Caco-2 (cell line): Measurements from ENCODE around the gene ZFAND6. TPM values are rescaled to one million over a fixed set of nuclear protein-coding genes. Genes with fewer than 3 reads are reported as not detected.

Source experiments
- BruUV-seq: library from RNA; stranded (reverse); fragments of 400-500 nt; replicated peaks from 2 replicates; lab custom pipeline; 2021; lab: Mats Ljungman, UMichigan
- CTCF ChIA-PET: fragments of 300-600 bp; sonication (Branson Sonifier 250); formaldehyde crosslinking; loops from one replicate; lab custom pipeline; 2022; ENCODE audit warnings: antibody characterized with exemption; lab: Charles Lee
- POLR2A ChIA-PET: fragments of 300-600 bp; sonication (Branson Sonifier 250); formaldehyde crosslinking; loops from one replicate; lab custom pipeline; 2022; ENCODE audit warnings: antibody characterized with exemption; lab: Charles Lee
- DNase-seq, 2 experiments: peaks; one replicate each; pipeline versions ENCODE4 v3.0.0 to v3.0.0-alpha.2; 2020 to 2022
- H3K27me3 ChIP-seq: replicated peaks from 2 replicates; pipeline ENCODE4 v1.6.0; 2011; ENCODE audit warnings: low read length; ENCODE audit not compliant: control insufficient read depth, insufficient read depth
- H3K36me3 ChIP-seq: 2 replicates; pipeline ENCODE4 v1.5.1; 2011; ENCODE audit warnings: low read length; ENCODE audit not compliant: control insufficient read depth, insufficient read depth
- H3K4me1 ChIP-seq: fragments of 250-450 bp; sonication (Bioruptor Pico); 2 replicates; pipeline ENCODE4 v1.5.1; 2020; ENCODE audit warnings: mild to moderate bottlenecking
- H3K4me3 ChIP-seq: 2 replicates; pipeline ENCODE4 v1.5.1; 2011; ENCODE audit warnings: low read depth, mild to moderate bottlenecking, control low read depth, low read length
- H3K9me3 ChIP-seq: fragments of 250-450 bp; sonication (Bioruptor Pico); 2 replicates; pipeline ENCODE4 v1.5.1; 2020; ENCODE audit warnings: mild to moderate bottlenecking, moderate library complexity
- H3K27ac Mint-ChIP-seq: one replicate; pipeline ENCODE4 v1.8.0; 2022; ENCODE audit warnings: mixed read lengths; ENCODE audit not compliant: unreplicated experiment
- H3K27me3 Mint-ChIP-seq: one replicate; pipeline ENCODE4 v1.8.0; 2022; ENCODE audit warnings: mixed read lengths; ENCODE audit not compliant: insufficient read depth, unreplicated experiment
- H3K36me3 Mint-ChIP-seq: one replicate; pipeline ENCODE4 v1.8.0; 2022; ENCODE audit warnings: mild to moderate bottlenecking, mixed read lengths; ENCODE audit not compliant: insufficient read depth, unreplicated experiment
- H3K4me1 Mint-ChIP-seq: one replicate; pipeline ENCODE4 v1.8.0; 2022; ENCODE audit warnings: low read depth, mixed read lengths; ENCODE audit not compliant: unreplicated experiment
- H3K4me3 Mint-ChIP-seq: one replicate; pipeline ENCODE4 v1.8.0; 2022; ENCODE audit warnings: mild to moderate bottlenecking, moderate library complexity, mixed read lengths; ENCODE audit not compliant: unreplicated experiment
- H3K9me3 Mint-ChIP-seq: one replicate; pipeline ENCODE4 v1.8.0; 2022; ENCODE audit warnings: mixed read lengths; ENCODE audit not compliant: unreplicated experiment
- intact Hi-C: fragments of 100-400 bp; cut with micrococcal nuclease; formaldehyde crosslinking; loops from one replicate; pipeline ENCODE4 v1.10.0; 2022; ENCODE audit not compliant: unreplicated experiment
- total RNA-seq: library from RNA; stranded (reverse); gene quantifications from 2 replicates; pipeline ENCODE4 v1.2.3, GENCODE V29; 2022
- TF ChIP-seq, protein P1 (sequence below), 2 experiments: fragments of 200-600 bp in 1 of 2; IDR thresholded peaks; 1 replicate in 1 of 2; 2 replicates in 1 of 2; pipeline versions ENCODE4 v1.5.1 to v1.8.0; 2011 to 2022; ENCODE audit warnings: antibody characterized with exemption in 1 of 2, control low read depth in 1 of 2, inconsistent platforms in 1 of 2, low read depth in 1 of 2, low read length in 1 of 2, mild to moderate bottlenecking in 1 of 2, moderate library complexity in 1 of 2; ENCODE audit not compliant: insufficient read depth in 1 of 2, severe bottlenecking in 1 of 2, unreplicated experiment in 1 of 2

The ZFAND6 gene
- total RNA-seq, 1 experiment from 2014 or later: 40.5 TPM

DNA sequence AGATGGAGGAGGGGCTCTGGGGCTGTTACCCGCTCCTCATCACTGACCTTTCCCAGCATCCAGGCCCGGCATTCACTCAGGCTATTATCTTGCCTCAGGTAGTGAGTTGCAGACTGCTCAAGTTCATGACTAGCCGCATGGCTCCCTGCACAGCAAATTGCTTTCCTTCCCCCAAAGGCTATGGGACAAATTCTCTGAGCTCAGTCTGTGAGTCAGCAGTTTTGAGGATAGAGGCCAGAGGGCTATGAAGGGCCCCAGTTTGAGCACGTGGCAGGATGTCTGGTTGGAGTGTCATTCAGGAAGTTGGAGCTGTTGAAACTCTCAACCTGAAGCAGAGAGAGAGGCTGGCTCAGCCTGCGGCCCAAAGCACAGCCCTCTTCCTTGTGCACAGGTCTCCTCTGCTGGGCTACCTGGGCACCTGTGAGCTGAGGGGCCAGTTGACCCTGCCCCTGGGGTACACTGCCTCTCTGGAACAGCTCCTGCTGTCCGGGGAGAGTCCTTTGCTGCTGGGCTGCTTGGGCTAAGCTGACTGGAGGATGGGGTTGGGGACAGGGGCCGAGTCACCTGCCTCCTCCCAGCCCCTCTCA lies 101.2 kb downstream of the ZFAND6 start:
- H3K4me3 Mint-ChIP-seq: no peak overlapping the region
- H3K36me3 Mint-ChIP-seq: no peaks in the 10 kb centered on the region
- BruUV-seq: no TSS peak
- H3K9me3 Mint-ChIP-seq: no peaks in the 10 kb centered on the region
- ChIA-PET POLR2A (no interaction called here), CTCF (no interaction called here)
- H3K27ac Mint-ChIP-seq: no peak overlapping the region
- no peaks in the 10 kb centered on the region for H3K4me1 Mint-ChIP-seq
- no peak for DNase-seq
- Histone ChIP-seq H3K36me3 (peaks cover 1% of the 10 kb centered on the region; the same call in 1 of the 2 replicates), H3K4me1 (no peaks in the 10 kb centered on the region), H3K4me3 (no peak overlapping the region), H3K27me3 (no peaks in the 10 kb centered on the region), H3K9me3 (no peaks in the 10 kb centered on the region)
- TF ChIP-seq, protein P1, sequence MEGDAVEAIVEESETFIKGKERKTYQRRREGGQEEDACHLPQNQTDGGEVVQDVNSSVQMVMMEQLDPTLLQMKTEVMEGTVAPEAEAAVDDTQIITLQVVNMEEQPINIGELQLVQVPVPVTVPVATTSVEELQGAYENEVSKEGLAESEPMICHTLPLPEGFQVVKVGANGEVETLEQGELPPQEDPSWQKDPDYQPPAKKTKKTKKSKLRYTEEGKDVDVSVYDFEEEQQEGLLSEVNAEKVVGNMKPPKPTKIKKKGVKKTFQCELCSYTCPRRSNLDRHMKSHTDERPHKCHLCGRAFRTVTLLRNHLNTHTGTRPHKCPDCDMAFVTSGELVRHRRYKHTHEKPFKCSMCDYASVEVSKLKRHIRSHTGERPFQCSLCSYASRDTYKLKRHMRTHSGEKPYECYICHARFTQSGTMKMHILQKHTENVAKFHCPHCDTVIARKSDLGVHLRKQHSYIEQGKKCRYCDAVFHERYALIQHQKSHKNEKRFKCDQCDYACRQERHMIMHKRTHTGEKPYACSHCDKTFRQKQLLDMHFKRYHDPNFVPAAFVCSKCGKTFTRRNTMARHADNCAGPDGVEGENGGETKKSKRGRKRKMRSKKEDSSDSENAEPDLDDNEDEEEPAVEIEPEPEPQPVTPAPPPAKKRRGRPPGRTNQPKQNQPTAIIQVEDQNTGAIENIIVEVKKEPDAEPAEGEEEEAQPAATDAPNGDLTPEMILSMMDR (IDR thresholded peaks at IDR 0.05; ENCODE audit: insufficient read depth in 1 of 2, low read depth in 1 of 2, low read length in 1 of 2, severe bottlenecking in 1 of 2, unreplicated experiment in 1 of 2): no peak
- intact Hi-C loops: no loop called here
- H3K27me3 Mint-ChIP-seq: no peaks in the 10 kb centered on the region

DNA sequence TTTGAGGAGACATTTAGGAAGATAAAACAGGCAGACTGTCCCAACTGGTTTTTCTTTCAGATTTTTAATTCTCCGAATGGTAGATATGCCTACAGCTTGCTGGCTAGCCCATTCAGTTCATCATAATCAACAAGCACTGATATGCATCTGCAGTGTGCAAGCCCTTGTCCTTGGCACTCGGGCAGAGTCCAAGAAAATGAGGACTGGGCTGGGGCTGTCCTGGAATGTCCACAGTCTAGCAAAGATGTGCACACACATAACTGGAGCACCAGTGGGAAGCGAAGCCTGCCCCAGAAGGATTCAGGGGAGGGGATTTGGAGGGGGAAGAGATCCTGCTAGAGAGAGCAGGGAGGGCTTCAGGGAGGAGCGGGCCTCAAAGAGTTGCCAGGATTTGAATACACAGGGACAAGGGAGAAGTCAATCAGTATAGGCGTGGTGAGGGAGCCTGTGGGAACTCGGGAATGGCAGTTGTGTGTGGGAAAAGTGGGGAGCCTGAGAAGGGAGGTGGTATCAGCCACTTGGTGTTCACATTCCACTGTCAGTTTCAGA lies 102.1 kb downstream of the ZFAND6 start:
- TF ChIP-seq, protein P1 (IDR thresholded peaks at IDR 0.05; ENCODE audit: insufficient read depth in 1 of 2, low read depth in 1 of 2, low read length in 1 of 2, severe bottlenecking in 1 of 2, unreplicated experiment in 1 of 2): no peak
- DNase-seq: no peak
- POLR2A ChIA-PET: interaction anchor here (0.6 kb wide), 1 partner anchor 255 kb away, joined by 4 read pairs; no protein-coding TSS in a partner anchor
- no TSS peak for BruUV-seq
- intact Hi-C loops: no loop called here
- no peaks in the 10 kb centered on the region for H3K4me1 Mint-ChIP-seq
- H3K27ac Mint-ChIP-seq: no peak overlapping the region
- H3K4me1 ChIP-seq: no peaks in the 10 kb centered on the region
- CTCF ChIA-PET: no interaction called here
- H3K9me3 Mint-ChIP-seq: no peaks in the 10 kb centered on the region
- H3K27me3 ChIP-seq: no peaks in the 10 kb centered on the region
- peaks cover 1% of the 10 kb centered on the region; the same call in 1 of the 2 replicates for H3K36me3 ChIP-seq
- H3K36me3 Mint-ChIP-seq: no peaks in the 10 kb centered on the region
- no peak overlapping the region for H3K4me3 ChIP-seq
- H3K4me3 Mint-ChIP-seq: no peak overlapping the region
- no peaks in the 10 kb centered on the region for H3K9me3 ChIP-seq
- H3K27me3 Mint-ChIP-seq: no peaks in the 10 kb centered on the region

DNA sequence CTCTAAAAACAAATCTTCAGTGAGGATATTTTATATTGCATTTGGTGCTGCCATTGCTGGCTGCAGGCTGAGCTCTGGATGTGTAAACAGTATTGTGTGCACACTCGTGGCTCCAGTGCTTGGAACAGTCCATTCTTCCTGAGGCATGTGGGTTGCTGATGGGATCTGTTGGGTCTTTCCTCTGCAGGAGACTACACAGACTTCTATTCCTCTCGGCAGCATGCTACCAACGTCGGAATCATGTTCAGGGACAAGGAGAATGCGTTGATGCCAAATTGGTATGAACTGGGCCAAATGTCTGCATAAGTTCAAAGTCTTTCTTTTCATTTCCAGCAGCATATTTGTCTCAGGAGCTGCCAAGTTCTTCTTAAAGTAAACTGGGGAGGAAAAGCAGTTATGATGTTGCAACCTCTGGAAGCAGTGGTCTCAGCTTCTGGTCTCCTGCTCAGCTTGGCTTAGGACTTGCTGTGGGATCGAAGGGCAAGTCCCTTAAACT lies 102.6 kb downstream of the ZFAND6 start:
- Mint-ChIP-seq H3K27me3 (no peaks in the 10 kb centered on the region), H3K4me1 (no peaks in the 10 kb centered on the region), H3K36me3 (no peaks in the 10 kb centered on the region), H3K4me3 (no peak overlapping the region), H3K27ac (no peak overlapping the region), H3K9me3 (no peaks in the 10 kb centered on the region)
- TF ChIP-seq, protein P1 (IDR thresholded peaks at IDR 0.05; ENCODE audit: insufficient read depth in 1 of 2, low read depth in 1 of 2, low read length in 1 of 2, severe bottlenecking in 1 of 2, unreplicated experiment in 1 of 2): no peak
- POLR2A ChIA-PET: no interaction called here
- no peak for DNase-seq
- no peaks in the 10 kb centered on the region for H3K4me1 ChIP-seq
- H3K36me3 ChIP-seq: peaks cover 1% of the 10 kb centered on the region; the same call in 1 of the 2 replicates
- BruUV-seq: no TSS peak
- H3K9me3 ChIP-seq: no peaks in the 10 kb centered on the region
- no peak overlapping the region for H3K4me3 ChIP-seq
- intact Hi-C loops: no loop called here
- CTCF ChIA-PET: no interaction called here
- H3K27me3 ChIP-seq: no peaks in the 10 kb centered on the region
